GM23338 (cell line): Measurements from ENCODE around the gene KAZN. TPM values are rescaled to one million over a fixed set of nuclear protein-coding genes. Genes with fewer than 3 reads are reported as not detected.

Experiments
- ATAC-seq: fragments of 200-7000 bp; cut with Tn5 transposase; 3 replicates; pipeline ENCODE4 v1.9.1; 2020
- DNase-seq: peaks from one replicate; pipeline ENCODE4 v3.0.0-alpha.2; 2015; ENCODE audit warnings: low spot score
- H2AFZ ChIP-seq: fragments of 200-600 bp; sonication (generic); 2 replicates; pipeline ENCODE4 v1.8.0; 2016; ENCODE audit warnings: antibody characterized with exemption, mild to moderate bottlenecking, moderate library complexity
- H3F3A ChIP-seq: fragments of 200-600 bp; sonication (generic); replicated peaks from 2 replicates; pipeline ENCODE4 v1.8.0; 2017; ENCODE audit warnings: antibody characterized with exemption, mixed run types, low read depth
- H3K27ac ChIP-seq: fragments of 200-600 bp; sonication (generic); 2 replicates; pipeline ENCODE4 v1.6.1; 2016; ENCODE audit warnings: low read depth
- H3K27me3 ChIP-seq: fragments of 200-600 bp; sonication (generic); 2 replicates; pipeline ENCODE4 v1.8.0; 2016; ENCODE audit warnings: mild to moderate bottlenecking, mixed run types, moderate library complexity; ENCODE audit not compliant: insufficient read depth
- H3K36me3 ChIP-seq: fragments of 200-600 bp; sonication (generic); 2 replicates; pipeline ENCODE4 v1.8.0; 2016; ENCODE audit warnings: mild to moderate bottlenecking; ENCODE audit not compliant: insufficient read depth
- H3K4me1 ChIP-seq: fragments of 200-600 bp; sonication (generic); 2 replicates; pipeline ENCODE4 v1.8.0; 2016; ENCODE audit warnings: mild to moderate bottlenecking, moderate library complexity; ENCODE audit not compliant: insufficient read depth
- H3K4me2 ChIP-seq: fragments of 200-600 bp; sonication (generic); 2 replicates; pipeline ENCODE4 v1.7.1; 2017; ENCODE audit warnings: mixed run types
- H3K4me3 ChIP-seq: fragments of 200-600 bp; sonication (generic); 2 replicates; pipeline ENCODE4 v1.6.1; 2016; ENCODE audit warnings: mixed run types
- H3K79me2 ChIP-seq: fragments of 200-600 bp; sonication (generic); replicated peaks from 2 replicates; pipeline ENCODE4 v1.8.0; 2017; ENCODE audit warnings: mild to moderate bottlenecking; ENCODE audit not compliant: insufficient read depth
- H3K9me2 ChIP-seq: fragments of 200-600 bp; sonication (generic); 2 replicates; pipeline ENCODE4 v1.8.0; 2017; ENCODE audit not compliant: insufficient read depth
- H4K20me1 ChIP-seq: fragments of 200-600 bp; sonication (generic); replicated peaks from 2 replicates; pipeline ENCODE4 v1.8.0; 2017; ENCODE audit warnings: mild to moderate bottlenecking; ENCODE audit not compliant: insufficient read depth
- H3K27ac Mint-ChIP-seq: 2 replicates; pipeline ENCODE4 v1.8.0; 2020; ENCODE audit warnings: inconsistent platforms, mild to moderate bottlenecking, moderate library complexity, mixed read lengths
- H3K27me3 Mint-ChIP-seq: 3 replicates; pipeline ENCODE4 v1.8.0; 2022; ENCODE audit warnings: low read depth, mild to moderate bottlenecking, moderate library complexity, mixed read lengths, inconsistent platforms; ENCODE audit not compliant: insufficient read depth, poor library complexity
- H3K36me3 Mint-ChIP-seq: 3 replicates; pipeline ENCODE4 v1.8.0; 2021; ENCODE audit warnings: low read depth, mild to moderate bottlenecking, inconsistent platforms, moderate library complexity, mixed read lengths
- H3K4me1 Mint-ChIP-seq: 3 replicates; pipeline ENCODE4 v1.8.0; 2020; ENCODE audit warnings: mild to moderate bottlenecking, inconsistent platforms, mixed read lengths
- H3K4me3 Mint-ChIP-seq: 3 replicates; pipeline ENCODE4 v1.8.0; 2021; ENCODE audit warnings: moderate library complexity, mild to moderate bottlenecking, inconsistent platforms, mixed read lengths
- H3K9me3 Mint-ChIP-seq: 3 replicates; pipeline ENCODE4 v1.8.0; 2020; ENCODE audit warnings: moderate library complexity, mild to moderate bottlenecking, inconsistent platforms, mixed read lengths
- CREB1 ChIP-seq: fragments of 250-450 bp; sonication (Bioruptor Pico); IDR thresholded peaks from 2 replicates; pipeline ENCODE4 v1.5.0; 2020; ENCODE audit warnings: low read depth, mild to moderate bottlenecking, moderate library complexity
- EZH2 ChIP-seq: fragments of 200-600 bp; sonication (generic); IDR thresholded peaks from one replicate; pipeline ENCODE4 v1.8.0; 2017; ENCODE audit warnings: antibody characterized with exemption, mild to moderate bottlenecking, low read depth; ENCODE audit not compliant: unreplicated experiment
- EZH2phosphoT487 ChIP-seq: fragments of 200-600 bp; sonication (generic); IDR thresholded peaks from one replicate; pipeline ENCODE4 v1.8.1; 2018; ENCODE audit warnings: antibody characterized with exemption; ENCODE audit not compliant: unreplicated experiment
- JUNB ChIP-seq: IDR thresholded peaks from one replicate; pipeline ENCODE4 v1.6.1; 2016; ENCODE audit warnings: antibody characterized with exemption; ENCODE audit not compliant: unreplicated experiment
- NANOG ChIP-seq: IDR thresholded peaks from 2 replicates; pipeline ENCODE4 v1.6.1; 2016; ENCODE audit warnings: antibody characterized with exemption, borderline replicate concordance
- POLR2AphosphoS5 ChIP-seq: IDR thresholded peaks from 2 replicates; pipeline ENCODE4 v1.6.1; 2016; ENCODE audit warnings: antibody characterized with exemption, low read depth
- STAT1 ChIP-seq: IDR thresholded peaks from one replicate; pipeline ENCODE4 v1.6.1; 2016; ENCODE audit warnings: antibody characterized with exemption; ENCODE audit not compliant: unreplicated experiment
- ZNF114 ChIP-seq: fragments of 250-450 bp; sonication (Bioruptor Pico); IDR thresholded peaks from 2 replicates; pipeline ENCODE4 v1.5.0; 2020; ENCODE audit warnings: mild to moderate bottlenecking, moderate library complexity
- ZNF331 ChIP-seq: fragments of 250-450 bp; sonication (Bioruptor Pico); IDR thresholded peaks from 2 replicates; pipeline ENCODE4 v1.5.0; 2020; ENCODE audit warnings: low read depth, mild to moderate bottlenecking, moderate library complexity
- polyA plus RNA-seq: library from polyadenylated mRNA; unstranded; fragments of >200 nt; fragmentation: Nextera tagmentation; extraction: Ambion mirVana; gene quantifications from 2 replicates; pipeline ENCODE4 v1.2.1, GENCODE V29; 2016
- total RNA-seq: library from RNA; depleted of rRNA; stranded (reverse); fragments of >200 nt; shearing (Covaris generic); gene quantifications from 2 replicates; pipeline ENCODE4 v1.2.3, GENCODE V29; 2014
- TF ChIP-seq, protein P1 (sequence below): fragments of 250-450 bp; sonication (Bioruptor Pico); IDR thresholded peaks from 2 replicates; pipeline ENCODE4 v1.5.0; 2020; ENCODE audit warnings: mild to moderate bottlenecking, moderate library complexity
- TF ChIP-seq, protein P2 (sequence below): IDR thresholded peaks from 2 replicates; pipeline ENCODE4 v1.6.1; 2016; ENCODE audit warnings: antibody characterized with exemption

Gene KAZN
- total and polyA plus RNA-seq, 2 experiments from 2014 or later: 9.9 to 15.0 TPM

DNA sequence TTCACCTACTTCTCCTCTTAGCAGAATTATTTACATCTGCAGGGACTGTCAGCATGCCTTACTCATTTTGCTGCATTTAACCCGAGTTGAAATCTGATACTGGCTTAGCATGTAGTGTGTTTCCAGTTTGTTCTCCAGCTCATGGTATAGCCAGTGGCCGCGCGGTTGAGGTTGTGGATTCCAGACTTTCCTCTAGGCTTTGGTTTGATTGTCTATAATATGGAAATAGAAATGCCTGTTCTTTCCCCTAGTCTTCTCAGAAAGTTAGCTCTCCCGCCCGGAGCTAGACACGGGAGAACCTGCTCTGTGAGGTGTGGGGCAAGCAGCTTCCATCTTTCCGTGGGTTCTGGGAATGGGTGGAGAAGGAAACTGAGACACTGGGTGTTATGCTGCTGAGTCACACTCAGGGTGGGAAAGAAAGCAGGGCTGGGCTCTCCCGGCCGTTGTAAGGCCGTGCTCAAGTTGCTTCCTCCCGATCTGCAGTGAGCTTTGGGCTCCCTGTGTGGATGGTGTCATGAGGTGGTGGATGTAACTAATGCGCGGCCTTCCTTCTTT is 348.3 kb downstream of the KAZN start (continued):
- TF ChIP-seq EZH2phosphoT487: no peak
- TF ChIP-seq JUNB: no peak

DNA sequence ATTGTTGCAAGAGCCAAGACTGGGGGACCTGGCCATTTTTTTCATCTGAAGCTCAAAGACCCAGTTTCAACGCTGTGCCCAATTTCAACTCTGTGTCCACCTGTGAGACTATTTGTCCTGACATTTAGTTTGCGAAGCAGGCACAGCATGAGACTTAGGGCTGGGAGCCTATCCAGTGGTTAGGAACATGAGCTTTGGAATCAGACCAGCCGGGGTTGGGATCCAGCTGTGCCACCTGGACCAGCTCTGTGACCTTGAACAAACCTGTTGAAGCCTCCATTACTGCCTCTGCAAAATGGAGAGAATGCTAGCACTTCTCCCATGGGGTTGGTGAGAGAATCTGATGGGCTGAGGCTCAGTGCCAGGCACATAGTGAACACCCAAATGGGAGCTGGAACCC is 348.9 kb downstream of the KAZN start:
- Mint-ChIP-seq H3K36me3 (no peaks in the 10 kb centered on the region), H3K27me3 (peaks cover 17% of the 10 kb centered on the region), H3K27ac (no peak overlapping the region), H3K9me3 (no peaks in the 10 kb centered on the region; the same call in 2 of the 3 replicates), H3K4me3 (no peak overlapping the region), H3K4me1 (peaks cover 55% of the 10 kb centered on the region)
- no peaks in the 10 kb centered on the region; the same call in 1 of the 2 replicates for H3K79me2 ChIP-seq
- peaks cover 24% of the 10 kb centered on the region for H3K4me1 ChIP-seq
- H3K27me3 ChIP-seq: no peaks in the 10 kb centered on the region
- ATAC-seq (no peak), DNase-seq (no peak)
- 0 out of 2 replicates have a peak, but pooled peaks cover 3% of the 10 kb centered on the region for H3K9me2 ChIP-seq
- H4K20me1 ChIP-seq: peaks cover 4% of the 10 kb centered on the region; the same call in 1 of the 2 replicates
- no peaks in the 10 kb centered on the region for H3F3A ChIP-seq
- H3K4me3 ChIP-seq: no peak overlapping the region
- no peak overlapping the region for H3K27ac ChIP-seq
- no peaks in the 10 kb centered on the region for H3K36me3 ChIP-seq
- TF ChIP-seq JUNB: no peak
- TF ChIP-seq ZNF331 (CRISPR knock-in tag): no peak
- TF ChIP-seq ZNF114 (CRISPR knock-in tag): no peak
- TF ChIP-seq EZH2phosphoT487: no peak
- TF ChIP-seq, protein P1, sequence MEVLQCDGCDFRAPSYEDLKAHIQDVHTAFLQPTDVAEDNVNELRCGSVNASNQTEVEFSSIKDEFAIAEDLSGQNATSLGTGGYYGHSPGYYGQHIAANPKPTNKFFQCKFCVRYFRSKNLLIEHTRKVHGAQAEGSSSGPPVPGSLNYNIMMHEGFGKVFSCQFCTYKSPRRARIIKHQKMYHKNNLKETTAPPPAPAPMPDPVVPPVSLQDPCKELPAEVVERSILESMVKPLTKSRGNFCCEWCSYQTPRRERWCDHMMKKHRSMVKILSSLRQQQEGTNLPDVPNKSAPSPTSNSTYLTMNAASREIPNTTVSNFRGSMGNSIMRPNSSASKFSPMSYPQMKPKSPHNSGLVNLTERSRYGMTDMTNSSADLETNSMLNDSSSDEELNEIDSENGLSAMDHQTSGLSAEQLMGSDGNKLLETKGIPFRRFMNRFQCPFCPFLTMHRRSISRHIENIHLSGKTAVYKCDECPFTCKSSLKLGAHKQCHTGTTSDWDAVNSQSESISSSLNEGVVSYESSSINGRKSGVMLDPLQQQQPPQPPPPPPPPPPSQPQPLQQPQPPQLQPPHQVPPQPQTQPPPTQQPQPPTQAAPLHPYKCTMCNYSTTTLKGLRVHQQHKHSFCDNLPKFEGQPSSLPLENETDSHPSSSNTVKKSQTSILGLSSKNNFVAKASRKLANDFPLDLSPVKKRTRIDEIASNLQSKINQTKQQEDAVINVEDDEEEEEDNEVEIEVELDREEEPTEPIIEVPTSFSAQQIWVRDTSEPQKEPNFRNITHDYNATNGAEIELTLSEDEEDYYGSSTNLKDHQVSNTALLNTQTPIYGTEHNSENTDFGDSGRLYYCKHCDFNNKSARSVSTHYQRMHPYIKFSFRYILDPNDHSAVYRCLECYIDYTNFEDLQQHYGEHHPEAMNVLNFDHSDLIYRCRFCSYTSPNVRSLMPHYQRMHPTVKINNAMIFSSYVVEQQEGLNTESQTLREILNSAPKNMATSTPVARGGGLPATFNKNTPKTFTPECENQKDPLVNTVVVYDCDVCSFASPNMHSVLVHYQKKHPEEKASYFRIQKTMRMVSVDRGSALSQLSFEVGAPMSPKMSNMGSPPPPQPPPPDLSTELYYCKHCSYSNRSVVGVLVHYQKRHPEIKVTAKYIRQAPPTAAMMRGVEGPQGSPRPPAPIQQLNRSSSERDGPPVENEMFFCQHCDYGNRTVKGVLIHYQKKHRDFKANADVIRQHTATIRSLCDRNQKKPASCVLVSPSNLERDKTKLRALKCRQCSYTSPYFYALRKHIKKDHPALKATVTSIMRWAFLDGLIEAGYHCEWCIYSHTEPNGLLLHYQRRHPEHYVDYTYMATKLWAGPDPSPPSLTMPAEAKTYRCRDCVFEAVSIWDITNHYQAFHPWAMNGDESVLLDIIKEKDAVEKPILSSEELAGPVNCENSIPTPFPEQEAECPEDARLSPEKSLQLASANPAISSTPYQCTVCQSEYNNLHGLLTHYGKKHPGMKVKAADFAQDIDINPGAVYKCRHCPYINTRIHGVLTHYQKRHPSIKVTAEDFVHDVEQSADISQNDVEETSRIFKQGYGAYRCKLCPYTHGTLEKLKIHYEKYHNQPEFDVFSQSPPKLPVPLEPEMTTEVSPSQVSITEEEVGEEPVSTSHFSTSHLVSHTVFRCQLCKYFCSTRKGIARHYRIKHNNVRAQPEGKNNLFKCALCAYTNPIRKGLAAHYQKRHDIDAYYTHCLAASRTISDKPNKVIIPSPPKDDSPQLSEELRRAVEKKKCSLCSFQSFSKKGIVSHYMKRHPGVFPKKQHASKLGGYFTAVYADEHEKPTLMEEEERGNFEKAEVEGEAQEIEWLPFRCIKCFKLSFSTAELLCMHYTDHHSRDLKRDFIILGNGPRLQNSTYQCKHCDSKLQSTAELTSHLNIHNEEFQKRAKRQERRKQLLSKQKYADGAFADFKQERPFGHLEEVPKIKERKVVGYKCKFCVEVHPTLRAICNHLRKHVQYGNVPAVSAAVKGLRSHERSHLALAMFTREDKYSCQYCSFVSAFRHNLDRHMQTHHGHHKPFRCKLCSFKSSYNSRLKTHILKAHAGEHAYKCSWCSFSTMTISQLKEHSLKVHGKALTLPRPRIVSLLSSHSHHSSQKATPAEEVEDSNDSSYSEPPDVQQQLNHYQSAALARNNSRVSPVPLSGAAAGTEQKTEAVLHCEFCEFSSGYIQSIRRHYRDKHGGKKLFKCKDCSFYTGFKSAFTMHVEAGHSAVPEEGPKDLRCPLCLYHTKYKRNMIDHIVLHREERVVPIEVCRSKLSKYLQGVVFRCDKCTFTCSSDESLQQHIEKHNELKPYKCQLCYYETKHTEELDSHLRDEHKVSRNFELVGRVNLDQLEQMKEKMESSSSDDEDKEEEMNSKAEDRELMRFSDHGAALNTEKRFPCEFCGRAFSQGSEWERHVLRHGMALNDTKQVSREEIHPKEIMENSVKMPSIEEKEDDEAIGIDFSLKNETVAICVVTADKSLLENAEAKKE: no peak
- TF ChIP-seq POLR2AphosphoS5: no peak
- TF ChIP-seq, protein P2, sequence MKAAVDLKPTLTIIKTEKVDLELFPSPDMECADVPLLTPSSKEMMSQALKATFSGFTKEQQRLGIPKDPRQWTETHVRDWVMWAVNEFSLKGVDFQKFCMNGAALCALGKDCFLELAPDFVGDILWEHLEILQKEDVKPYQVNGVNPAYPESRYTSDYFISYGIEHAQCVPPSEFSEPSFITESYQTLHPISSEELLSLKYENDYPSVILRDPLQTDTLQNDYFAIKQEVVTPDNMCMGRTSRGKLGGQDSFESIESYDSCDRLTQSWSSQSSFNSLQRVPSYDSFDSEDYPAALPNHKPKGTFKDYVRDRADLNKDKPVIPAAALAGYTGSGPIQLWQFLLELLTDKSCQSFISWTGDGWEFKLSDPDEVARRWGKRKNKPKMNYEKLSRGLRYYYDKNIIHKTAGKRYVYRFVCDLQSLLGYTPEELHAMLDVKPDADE: no peak
- TF ChIP-seq EZH2: no peak
- TF ChIP-seq CREB1 (CRISPR knock-in tag): no peak
- TF ChIP-seq NANOG: no peak
- no peak for TF ChIP-seq STAT1
- no peak overlapping the region for H2AFZ ChIP-seq
- no peak overlapping the region for H3K4me2 ChIP-seq
